Measurements from ENCODE around the gene CD300C.
"Not testable (repeated sequence)": the region's sequence is repeated elsewhere in the genome, so short reads cannot be mapped to it uniquely, and the experiment has no call there.

CD300C gene

DNA sequence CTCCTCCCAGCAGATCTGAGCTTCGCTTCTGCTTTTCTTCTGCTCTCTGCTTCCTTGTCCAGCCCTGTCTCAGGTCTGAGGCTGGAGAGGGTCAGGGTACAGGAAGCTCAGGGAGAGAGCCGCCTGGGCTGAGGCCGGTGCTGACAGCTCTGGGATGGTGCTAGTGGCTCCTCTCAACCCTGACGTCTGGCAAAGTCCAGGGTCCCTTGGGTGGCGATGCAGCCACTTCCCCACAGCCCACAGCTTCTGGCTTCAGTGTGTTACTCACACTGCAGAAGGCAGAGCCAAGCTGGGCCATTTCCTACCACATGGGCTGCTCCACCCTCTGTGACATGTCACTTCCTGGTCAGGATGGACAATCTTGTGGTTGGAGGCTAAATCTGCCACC is at the start of gene CD300C:
CD300C (minus strand) TSS at position 273 of the 388 bp plus-strand sequence. CDS start 333 bp downstream, outside the sequence.
- H3K9me3 Mint-ChIP-seq = no peaks in the 10 kb centered on the region
- no peak for DNase-seq
- no peaks in the 10 kb centered on the region for H3K36me3 Mint-ChIP-seq
- ATAC-seq (replicated peaks) = peak; percentile 84
- peaks cover 7 to 30% of the 10 kb centered on the region in 2 donors for H3K4me1 Mint-ChIP-seq
- peaks cover 14 to 31% of the 10 kb centered on the region in 2 donors for H3K27me3 Mint-ChIP-seq
- H3K27ac Mint-ChIP-seq = no peak within 1 kb of the TSS
- H3K4me3 Mint-ChIP-seq = no peak within 1 kb of the TSS

DNA sequence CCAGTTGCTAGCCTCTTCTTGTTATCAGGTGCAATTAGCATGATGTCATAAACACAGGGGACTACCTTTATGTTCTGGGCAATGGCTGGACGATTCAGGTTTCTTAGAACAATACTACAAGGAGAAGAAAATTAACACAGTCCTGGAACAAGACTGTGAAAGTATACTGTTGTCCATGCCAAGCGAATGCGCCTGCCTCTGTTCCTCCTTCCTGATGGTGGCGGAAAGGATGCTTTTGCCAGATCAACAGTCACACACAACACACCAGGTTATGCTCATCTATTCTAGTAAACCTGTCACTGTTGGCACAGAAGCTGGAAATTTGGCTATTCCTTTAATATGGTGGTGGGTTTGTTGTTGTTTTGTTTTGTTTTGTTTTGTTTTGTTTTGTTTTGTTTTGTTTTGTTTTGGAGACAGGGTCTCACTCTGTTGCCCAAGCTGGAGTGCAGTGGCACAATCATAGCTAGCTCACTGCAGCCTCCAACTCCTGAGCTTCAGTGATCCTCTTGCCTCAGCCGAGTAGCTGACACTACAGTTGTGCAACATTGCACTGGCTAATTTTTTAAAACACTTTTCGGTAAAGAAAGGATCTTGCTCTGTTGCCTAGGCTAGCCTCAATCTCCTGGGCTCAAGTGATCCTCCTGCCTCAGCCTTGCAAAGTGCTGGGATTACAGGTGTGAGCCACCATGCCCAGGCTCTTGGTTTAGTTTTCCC is 49.3 kb upstream of the CD300C start:
- DNase-seq = no peak
- Mint-ChIP-seq H3K9me3 (peaks cover 3% of the 10 kb centered on the region in 2 donors), H3K4me1 (peaks cover 24 to 28% of the 10 kb centered on the region in 2 donors), H3K36me3 (no peaks in the 10 kb centered on the region), H3K27ac (no peak overlapping the region), H3K27me3 (peaks cover 14 to 28% of the 10 kb centered on the region in 2 donors), H3K4me3 (no peak overlapping the region)
- ATAC-seq (replicated peaks) = no peak

DNA sequence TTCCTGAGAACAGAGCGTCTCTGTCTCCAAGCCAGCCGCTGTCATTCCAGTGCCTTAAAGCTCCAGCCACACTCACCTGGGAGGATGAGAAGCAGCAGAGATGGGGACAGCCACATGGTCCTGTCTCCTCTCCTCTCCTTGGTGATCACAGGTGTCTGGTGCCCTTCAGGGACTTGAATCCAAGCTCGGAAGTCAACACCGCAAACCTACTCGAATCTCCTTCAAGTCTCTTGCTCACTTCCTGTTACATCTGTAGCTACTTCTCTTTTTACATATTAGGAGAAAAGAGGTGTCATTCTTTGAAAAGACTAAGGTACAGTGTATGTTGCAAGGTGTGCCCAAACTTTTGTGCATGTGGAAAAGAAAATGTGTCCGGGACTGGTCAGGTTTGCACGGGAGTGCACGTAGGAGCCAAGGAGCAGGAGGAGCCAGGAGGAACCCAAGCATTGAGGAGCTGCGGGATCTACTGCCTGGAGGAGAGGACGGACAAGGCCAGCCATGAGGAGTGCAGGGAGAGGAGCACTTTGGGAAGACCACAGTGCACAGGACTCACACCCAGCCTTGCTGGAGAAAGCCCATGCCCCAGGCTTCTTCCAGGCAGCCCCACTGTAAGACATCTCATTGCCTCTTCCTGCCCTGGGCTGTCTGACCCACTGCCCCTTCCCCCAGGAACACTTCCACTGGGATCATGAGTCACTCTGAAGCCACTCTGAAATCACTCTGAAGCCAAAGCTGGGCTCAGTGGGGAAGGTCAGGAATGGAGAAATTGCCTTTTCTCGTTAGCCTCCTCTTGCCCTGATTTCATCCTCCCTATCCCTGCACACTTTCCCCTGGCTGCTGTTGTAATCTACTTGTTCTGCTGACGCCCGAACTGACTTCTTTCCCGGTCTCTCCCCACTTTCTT is 46.4 kb upstream of the CD300C start, which contains the start of gene CD300LD:
CD300LD (minus strand) TSS at position 197 of the 904 bp plus-strand sequence; CDS start at position 116, 81 bp downstream.
- DNase-seq = no peak
- peak; percentile 90 to 91 for ATAC-seq (replicated peaks)
- Mint-ChIP-seq H3K4me1 (peaks cover 9 to 10% of the 10 kb centered on the region in 2 donors), H3K4me3 (no peak within 1 kb of the TSS), H3K27ac (no peak within 1 kb of the TSS), H3K9me3 (peaks cover 3% of the 10 kb centered on the region in 2 donors), H3K27me3 (peaks cover 17 to 21% of the 10 kb centered on the region in 2 donors), H3K36me3 (no peaks in the 10 kb centered on the region)

DNA sequence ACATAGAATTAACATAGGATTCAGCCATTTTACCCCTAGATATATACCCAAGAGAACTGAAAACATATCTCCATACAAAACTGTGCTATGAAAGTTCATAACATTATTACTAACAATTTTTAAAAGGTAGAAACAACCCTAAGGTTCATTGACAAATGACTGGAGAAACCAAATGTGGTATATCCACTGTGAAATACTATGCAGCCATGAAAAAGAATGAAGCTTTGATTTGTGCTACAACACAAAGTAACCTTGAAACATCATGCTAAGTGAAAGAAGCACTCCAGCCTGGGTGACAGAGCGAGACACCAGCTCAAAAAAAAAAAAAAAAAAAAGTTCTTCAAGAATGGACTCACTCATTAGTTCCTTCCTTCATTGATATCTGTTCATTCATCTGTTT is 45.6 kb upstream of the CD300C start:
- DNase-seq (no peak), ATAC-seq (replicated peaks) (no peak)
- Mint-ChIP-seq H3K4me1 (peaks cover 9 to 10% of the 10 kb centered on the region in 2 donors), H3K27me3 (peaks cover 21 to 22% of the 10 kb centered on the region in 2 donors), H3K9me3 (peaks cover 0 to 2% of the 10 kb centered on the region in 2 donors), H3K4me3 (no peak overlapping the region), H3K27ac (no peak overlapping the region), H3K36me3 (no peaks in the 10 kb centered on the region)

DNA sequence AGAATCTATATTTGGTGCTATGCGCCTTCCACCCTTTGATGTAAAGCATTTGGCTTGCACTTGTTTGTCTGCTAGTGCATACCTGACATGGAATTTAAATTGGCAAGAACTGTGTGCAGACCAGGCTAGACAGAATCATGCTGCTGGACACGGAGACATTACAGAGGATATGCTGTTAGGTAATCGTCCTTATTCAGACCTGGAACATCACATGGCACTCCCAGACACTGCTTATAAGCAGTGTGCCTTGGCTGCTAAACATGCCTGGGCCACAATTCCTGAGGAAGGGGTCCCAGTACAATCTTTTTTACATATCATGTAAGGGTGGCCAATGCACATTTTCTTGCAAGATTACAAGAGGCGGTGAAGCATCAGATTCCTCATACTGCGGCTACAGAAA is 39.8 kb upstream of the CD300C start:
- ATAC-seq (replicated peaks) = no peak
- Mint-ChIP-seq H3K27ac (no peak overlapping the region), H3K27me3 (peaks cover 24 to 35% of the 10 kb centered on the region in 2 donors), H3K4me1 (no peaks in the 10 kb centered on the region), H3K4me3 (no peak overlapping the region), H3K9me3 (peaks cover 0 to 3% of the 10 kb centered on the region in 2 donors), H3K36me3 (no peaks in the 10 kb centered on the region)
- DNase-seq = no peak

DNA sequence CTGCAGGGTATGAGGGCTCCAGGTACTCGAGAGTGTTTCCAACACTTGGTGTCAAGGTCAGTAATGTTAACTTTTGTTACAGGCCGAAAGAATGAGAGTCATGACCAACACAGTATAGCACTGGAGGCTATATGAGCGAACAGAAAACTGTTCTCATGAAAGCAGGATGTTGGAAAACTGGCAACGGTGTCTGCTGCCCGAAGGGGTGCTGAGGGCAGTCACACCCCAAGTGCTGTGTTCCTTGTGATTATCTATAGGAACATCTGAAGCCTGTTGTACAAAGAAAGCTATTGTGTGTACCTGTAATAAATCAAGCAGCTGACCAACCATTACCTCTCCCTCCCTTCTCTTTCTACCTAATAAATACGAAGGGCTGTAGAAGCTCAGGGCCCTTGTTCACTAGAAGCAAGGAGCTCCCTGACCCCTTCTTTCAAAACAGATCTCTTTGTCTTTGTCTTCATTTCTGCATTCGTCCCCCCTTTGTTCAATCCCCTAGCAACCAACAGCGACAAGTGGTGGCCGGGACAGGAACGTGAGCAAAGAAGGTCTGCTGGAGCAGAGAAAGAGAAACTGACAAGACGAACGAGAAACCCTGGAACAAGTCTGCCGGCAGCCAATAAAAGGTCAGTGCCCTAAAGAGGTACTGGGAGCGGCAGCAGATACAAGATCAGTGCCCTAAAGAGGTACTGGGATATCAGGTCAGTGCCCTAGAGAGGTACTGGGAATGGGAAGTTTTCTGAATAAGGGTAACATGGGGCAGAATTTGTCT is 38.6 kb upstream of the CD300C start:
- no peak overlapping the region for H3K4me3 Mint-ChIP-seq
- DNase-seq (no peak), ATAC-seq (replicated peaks) (no peak)
- peaks cover 18 to 35% of the 10 kb centered on the region in 2 donors for H3K27me3 Mint-ChIP-seq
- no peak overlapping the region for H3K27ac Mint-ChIP-seq
- peaks cover 0 to 7% of the 10 kb centered on the region in 2 donors for H3K4me1 Mint-ChIP-seq
- H3K36me3 Mint-ChIP-seq = no peaks in the 10 kb centered on the region
- peaks cover 0 to 3% of the 10 kb centered on the region in 2 donors for H3K9me3 Mint-ChIP-seq

DNA sequence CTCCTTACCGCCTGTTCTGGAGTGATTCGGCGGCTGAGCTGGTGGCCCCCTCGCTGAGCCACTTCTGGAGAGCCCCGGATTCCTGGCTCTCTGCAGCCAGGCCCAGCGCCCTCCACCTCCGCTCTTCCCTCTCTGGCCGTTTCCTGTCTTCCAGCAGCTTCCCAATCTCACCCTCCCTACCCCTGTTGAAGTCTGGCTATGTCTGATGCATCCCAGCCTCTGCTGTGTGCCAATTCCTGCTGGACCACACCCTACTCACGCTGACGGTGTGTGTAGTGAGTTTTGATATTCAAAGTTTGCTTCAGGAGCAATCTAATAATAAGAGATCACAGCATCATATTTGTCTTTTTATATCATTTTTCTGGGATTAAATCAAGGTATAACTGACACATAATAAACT is 36.7 kb upstream of the CD300C start:
- H3K27ac Mint-ChIP-seq = no peak overlapping the region
- DNase-seq (no peak), ATAC-seq (replicated peaks) (no peak)
- peaks cover 18 to 37% of the 10 kb centered on the region in 2 donors for H3K27me3 Mint-ChIP-seq
- H3K9me3 Mint-ChIP-seq = peaks cover 0 to 3% of the 10 kb centered on the region in 2 donors
- H3K4me3 Mint-ChIP-seq = no peak overlapping the region
- no peaks in the 10 kb centered on the region for H3K36me3 Mint-ChIP-seq
- peaks cover 2 to 14% of the 10 kb centered on the region in 2 donors for H3K4me1 Mint-ChIP-seq

DNA sequence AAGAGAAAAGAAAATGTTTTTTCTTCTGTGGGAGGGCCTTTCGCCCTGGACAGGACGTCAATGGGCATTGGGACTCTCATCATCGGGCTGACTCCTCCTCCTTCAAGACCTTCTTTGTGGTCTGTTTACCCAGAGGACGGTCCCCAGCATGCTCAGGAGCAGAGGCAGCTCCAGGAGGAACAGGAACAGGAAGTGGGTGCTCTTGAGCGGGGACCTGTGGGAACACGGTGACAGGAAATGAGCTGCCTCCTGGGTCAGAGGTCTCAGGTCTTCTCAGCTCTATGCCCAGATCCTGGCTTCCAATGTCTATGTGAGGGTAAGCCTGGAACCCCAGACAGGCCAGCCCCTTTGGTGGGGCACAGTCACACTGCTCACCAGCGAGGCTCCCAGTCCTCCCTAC is 34.0 kb upstream of the CD300C start:
- Mint-ChIP-seq H3K36me3 (no peaks in the 10 kb centered on the region), H3K27ac (no peak overlapping the region), H3K27me3 (peaks cover 23 to 30% of the 10 kb centered on the region in 2 donors), H3K4me3 (no peak overlapping the region), H3K9me3 (peaks cover 0 to 3% of the 10 kb centered on the region in 2 donors), H3K4me1 (peaks cover 2 to 14% of the 10 kb centered on the region in 2 donors)
- DNase-seq (no peak), ATAC-seq (replicated peaks) (no peak)

DNA sequence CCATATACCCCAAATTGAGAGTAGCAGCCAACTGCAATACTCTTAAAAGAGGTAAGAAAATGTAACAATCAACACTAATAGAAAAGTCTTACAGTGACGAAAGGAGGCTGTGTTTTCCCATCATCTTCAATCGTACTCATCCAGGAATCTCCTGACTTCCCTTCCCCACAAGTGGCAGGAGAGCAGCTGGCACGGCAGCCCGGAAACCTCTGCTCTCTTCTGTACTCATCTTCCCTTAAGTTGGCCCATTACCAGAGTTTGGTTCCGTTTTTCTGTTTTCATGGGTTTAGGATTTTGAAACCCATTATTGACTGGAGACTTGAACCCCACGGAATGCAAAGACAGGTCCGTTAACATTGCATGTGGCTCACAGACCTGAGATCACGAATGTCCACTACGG is 33.1 kb upstream of the CD300C start:
- H3K27me3 Mint-ChIP-seq = peaks cover 28 to 35% of the 10 kb centered on the region in 2 donors
- peaks cover 2 to 14% of the 10 kb centered on the region in 2 donors for H3K4me1 Mint-ChIP-seq
- DNase-seq (no peak), ATAC-seq (replicated peaks) (no peak)
- no peak overlapping the region for H3K4me3 Mint-ChIP-seq
- H3K36me3 Mint-ChIP-seq = no peaks in the 10 kb centered on the region
- H3K9me3 Mint-ChIP-seq = peaks cover 0 to 3% of the 10 kb centered on the region in 2 donors
- no peak overlapping the region for H3K27ac Mint-ChIP-seq

DNA sequence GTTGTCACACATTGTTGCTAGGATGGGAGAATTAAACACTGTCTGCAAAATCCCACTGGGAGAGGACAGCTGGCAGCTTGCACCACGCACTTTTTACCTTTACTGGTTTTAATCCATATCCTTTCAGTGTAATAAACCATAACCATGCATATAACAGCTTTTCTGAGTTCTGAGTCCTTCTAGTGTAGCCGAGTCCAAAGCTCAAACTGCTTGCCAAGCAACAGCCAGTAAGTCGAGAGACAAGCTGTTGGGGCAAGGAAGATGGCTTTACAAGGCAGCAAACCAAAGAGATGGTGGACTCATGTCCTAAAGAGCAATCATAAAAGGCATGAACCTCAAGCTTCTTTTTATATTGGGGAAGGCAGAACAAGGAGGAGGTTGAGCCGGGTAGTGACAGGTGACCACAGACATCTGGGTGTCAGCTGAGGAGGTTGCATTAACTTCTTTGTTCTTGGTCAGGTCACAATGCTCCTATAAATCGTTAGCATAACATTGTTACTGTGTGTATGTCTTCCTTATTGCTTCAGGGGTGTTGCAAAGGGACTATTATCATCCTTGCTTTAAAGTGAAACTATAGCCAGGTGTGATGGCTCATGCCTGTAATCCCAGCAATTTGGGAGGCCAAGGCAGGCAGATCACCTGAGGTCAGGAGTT is 28.7 kb upstream of the CD300C start:
- no peak for DNase-seq
- no peak for ATAC-seq (replicated peaks)
- Mint-ChIP-seq H3K4me1 (peaks cover 2 to 11% of the 10 kb centered on the region in 2 donors), H3K9me3 (no peaks in the 10 kb centered on the region), H3K4me3 (no peak overlapping the region), H3K36me3 (no peaks in the 10 kb centered on the region), H3K27ac (peak overlapping the region; percentile 56), H3K27me3 (peaks cover 34 to 59% of the 10 kb centered on the region in 2 donors)

DNA sequence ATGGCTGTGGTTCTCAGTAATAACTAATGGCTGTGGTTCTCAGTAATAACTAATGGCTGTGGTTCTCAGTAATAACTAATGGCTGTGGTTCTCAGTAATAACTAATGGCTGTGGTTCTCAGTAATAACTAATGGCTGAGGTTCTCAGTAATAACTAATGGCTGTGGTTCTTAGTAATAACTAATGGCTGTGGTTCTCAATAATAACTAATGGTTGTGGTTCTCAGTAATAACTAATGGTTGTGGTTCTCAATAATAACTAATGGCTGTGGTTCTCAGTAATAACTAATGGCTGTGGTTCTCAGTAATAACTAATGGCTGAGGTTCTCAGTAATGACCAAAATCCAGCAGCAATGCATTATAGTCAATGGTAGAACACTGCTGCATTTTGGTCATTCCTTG is 27.7 kb upstream of the CD300C start:
- H3K27me3 Mint-ChIP-seq = peaks cover 39 to 63% of the 10 kb centered on the region in 2 donors
- H3K36me3 Mint-ChIP-seq; H3K27ac Mint-ChIP-seq; H3K9me3 Mint-ChIP-seq; DNase-seq; H3K4me3 Mint-ChIP-seq; ATAC-seq (replicated peaks): not testable (repeated sequence)
- H3K4me1 Mint-ChIP-seq = peaks cover 5 to 13% of the 10 kb centered on the region in 2 donors

DNA sequence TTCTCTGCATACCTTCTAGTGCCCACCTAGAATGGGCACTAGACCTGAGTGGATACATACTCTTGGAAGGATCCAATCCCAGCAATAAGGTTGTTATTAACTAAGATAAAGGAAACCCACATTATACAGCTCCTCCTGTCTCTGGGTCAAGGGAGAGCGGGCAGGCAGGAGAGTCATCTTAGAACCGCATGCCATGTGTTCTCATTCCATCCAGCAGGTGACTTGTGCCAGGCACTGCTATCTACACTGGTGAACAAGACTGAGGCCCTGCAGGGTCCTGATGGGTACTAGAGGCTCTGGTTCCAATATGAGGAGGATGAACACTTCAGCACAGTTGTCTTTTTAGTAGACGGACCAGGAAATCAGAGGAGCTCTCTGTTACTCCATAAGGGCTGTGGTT is 27.3 kb upstream of the CD300C start:
- no peak overlapping the region for H3K27ac Mint-ChIP-seq
- H3K27me3 Mint-ChIP-seq = peaks cover 43 to 68% of the 10 kb centered on the region in 2 donors
- ATAC-seq (replicated peaks) = no peak
- DNase-seq = no peak
- H3K4me1 Mint-ChIP-seq = peaks cover 10 to 17% of the 10 kb centered on the region in 2 donors
- H3K4me3 Mint-ChIP-seq = no peak overlapping the region
- H3K36me3 Mint-ChIP-seq = no peaks in the 10 kb centered on the region
- H3K9me3 Mint-ChIP-seq = no peaks in the 10 kb centered on the region

DNA sequence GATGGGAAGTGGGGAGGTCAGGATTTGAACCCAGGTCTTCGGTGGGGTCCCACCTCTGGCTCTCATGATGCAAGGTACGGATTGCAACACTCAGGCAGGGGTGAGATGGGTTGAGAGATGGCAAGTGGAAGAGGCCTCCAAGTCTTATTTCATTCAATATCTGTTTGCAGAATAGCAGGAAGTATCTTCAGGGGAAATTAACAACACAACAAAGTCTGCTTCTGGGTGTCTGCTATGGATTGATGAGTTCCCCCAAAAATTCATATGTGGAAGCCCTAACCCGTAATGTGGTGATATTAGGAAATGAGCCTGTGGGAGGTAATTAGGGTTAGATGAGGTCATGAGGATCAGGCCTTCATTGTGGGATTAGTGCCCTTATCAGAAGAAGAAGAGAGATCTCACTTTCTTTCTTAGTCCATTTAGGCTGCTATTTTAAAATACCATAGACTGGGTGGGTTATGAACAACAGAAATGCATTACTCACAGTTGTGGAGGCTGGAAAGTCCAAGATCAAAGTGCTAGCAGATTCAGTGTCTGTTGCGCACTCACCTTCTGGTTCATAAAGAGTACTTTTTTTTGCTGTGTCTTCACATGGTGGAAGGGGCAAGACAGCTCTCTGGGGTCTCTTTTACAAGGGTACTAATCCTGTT is 25.8 kb upstream of the CD300C start:
- Mint-ChIP-seq H3K36me3 (no peaks in the 10 kb centered on the region), H3K27ac (no peak overlapping the region), H3K4me3 (no peak overlapping the region), H3K9me3 (no peaks in the 10 kb centered on the region), H3K4me1 (peaks cover 16 to 28% of the 10 kb centered on the region in 2 donors), H3K27me3 (peaks cover 46 to 63% of the 10 kb centered on the region in 2 donors)
- DNase-seq = no peak
- no peak for ATAC-seq (replicated peaks)
